K562 (cell line): ENCODE measurements around the gene DPEP2NB. TPM values are rescaled to one million over a fixed set of nuclear protein-coding genes. Genes with fewer than 3 reads are reported as not detected.
"Not testable (repeated sequence)": the region's sequence is repeated elsewhere in the genome, so short reads cannot be mapped to it uniquely, and the experiment has no call there.

Experiments
- ATAC-seq: fragments of 200-7000 bp; cut with Tn5 transposase; 3 replicates; pipeline ENCODE4 v1.9.1; 2020; ENCODE audit warnings: moderate library complexity
- BruUV-seq: library from RNA; stranded (reverse); fragments of 400-500 nt; replicated peaks from 2 replicates; lab custom pipeline; 2021; lab: Mats Ljungman, UMichigan
- CTCF ChIA-PET: fragments of 300-600 bp; formaldehyde crosslinking; extraction: SDS; loops from one replicate; lab custom pipeline; 2021; ENCODE audit warnings: low intra/inter-chr PET ratio; lab: Yijun Ruan, JAX
- POLR2A ChIA-PET: fragments of 300-600, 350-650 bp; sonication (Branson Sonifier 250); formaldehyde crosslinking; extraction: SDS; loops from one replicate; lab custom pipeline; 2021; ENCODE audit warnings: antibody characterized with exemption, inconsistent platforms; lab: Yijun Ruan, JAX
- DNase-seq, 4 experiments: peaks; one replicate each; pipeline versions ENCODE4 v3.0.0 to v3.0.0-alpha.2; 2011 to 2018; ENCODE audit warnings: low spot score in 3 of 4, mixed read lengths in 3 of 4; ENCODE audit errors: extremely low read depth in 1 of 4
- FAIRE-seq: peaks from 2 replicates; lab custom pipeline; 2011; peaks lifted over from hg19 to GRCh38; lab: Jason Lieb, UNC
- H2AFZ ChIP-seq: 2 replicates; pipeline ENCODE4 v1.6.0; 2011; ENCODE audit warnings: low read depth, low read length, control low read depth, inconsistent platforms
- H3K27ac ChIP-seq: fragments of 200-600 bp; 3 replicates; pipeline ENCODE4 v1.8.0; 2011; ENCODE audit warnings: low read depth, mild to moderate bottlenecking, control low read depth, inconsistent platforms, low read length, moderate library complexity, mixed read lengths; ENCODE audit errors: extremely low read depth
- H3K27me3 ChIP-seq, 2 experiments: fragments of 300-600 bp in 1 of 2; 2 replicates in 1 of 2; 3 replicates in 1 of 2; pipeline versions ENCODE4 v1.6.0 to v1.8.0; 2011; ENCODE audit warnings: inconsistent platforms in 2 of 2, low read length in 2 of 2, mild to moderate bottlenecking in 1 of 2, mixed read lengths in 1 of 2, moderate library complexity in 1 of 2; ENCODE audit not compliant: control insufficient read depth in 2 of 2, insufficient read depth in 2 of 2
- H3K36me3 ChIP-seq: fragments of 300-600 bp; 3 replicates; pipeline ENCODE4 v1.8.0; 2011; ENCODE audit warnings: mild to moderate bottlenecking, low read length, inconsistent platforms; ENCODE audit not compliant: control insufficient read depth, insufficient read depth
- H3K4me1 ChIP-seq, 2 experiments: fragments of 200-600 bp in 1 of 2; replicated peaks in 1 of 2; 2 replicates in 1 of 2; 3 replicates in 1 of 2; pipeline versions ENCODE4 v1.5.1 to v1.8.0; 2011; ENCODE audit warnings: inconsistent platforms in 2 of 2, low read length in 2 of 2, mild to moderate bottlenecking in 1 of 2, mixed read lengths in 1 of 2, moderate library complexity in 1 of 2; ENCODE audit not compliant: control insufficient read depth in 2 of 2, insufficient read depth in 2 of 2
- H3K4me2 ChIP-seq: 2 replicates; pipeline ENCODE4 v1.6.1; 2011; ENCODE audit warnings: low read length, control low read depth, inconsistent platforms, mixed read lengths; ENCODE audit not compliant: insufficient read depth
- H3K4me3 ChIP-seq: fragments of 200-600 bp; sonication (generic), shearing (Covaris generic); 2 replicates; pipeline ENCODE4 v1.5.1; 2016; ENCODE audit warnings: control low read depth, inconsistent platforms
- H3K79me2 ChIP-seq: fragments of 200-600 bp; 3 replicates; pipeline ENCODE4 v1.8.0; 2011; ENCODE audit warnings: low read length, inconsistent platforms; ENCODE audit not compliant: control insufficient read depth, insufficient read depth
- H3K9ac ChIP-seq, 2 experiments: 2 replicates each; pipeline versions ENCODE4 v1.6.0 to v1.6.1; 2011; ENCODE audit warnings: low read depth in 2 of 2, low read length in 2 of 2, control low read depth in 1 of 2, inconsistent platforms in 1 of 2, mild to moderate bottlenecking in 1 of 2, mixed read lengths in 1 of 2; ENCODE audit not compliant: insufficient read depth in 1 of 2
- H3K9me1 ChIP-seq: one replicate; pipeline ENCODE4 v1.6.0; 2011; ENCODE audit warnings: inconsistent platforms, mild to moderate bottlenecking, low read length, moderate library complexity; ENCODE audit not compliant: control insufficient read depth, insufficient read depth
- H3K9me3 ChIP-seq: replicated peaks from 2 replicates; pipeline ENCODE4 v1.5.1; 2011; ENCODE audit warnings: low read depth, low read length, inconsistent platforms; ENCODE audit not compliant: control insufficient read depth, insufficient read depth
- H4K20me1 ChIP-seq: replicated peaks from 2 replicates; pipeline ENCODE4 v1.6.1; 2011; ENCODE audit warnings: low read length, inconsistent platforms, mixed read lengths; ENCODE audit not compliant: control insufficient read depth, insufficient read depth
- HDGF ChIP-seq: fragments of 450-650 bp; IDR thresholded peaks from 2 replicates; pipeline ENCODE4 v1.6.1; 2016
- ZBTB9 ChIP-seq: fragments of 450-650 bp; formaldehyde crosslinking; IDR thresholded peaks from 2 replicates; pipeline ENCODE4 v1.4.0; 2020; ENCODE audit warnings: mild to moderate bottlenecking, moderate library complexity
- ZNF766 ChIP-seq: fragments of 200-800 bp; sonication (Bioruptor generic); conservative IDR thresholded peaks from 2 replicates; pipeline ENCODE4 v1.6.1; 2016; ENCODE audit warnings: missing genetic modification characterization, missing compliant biosample characterization
- WGBS: fragments of 100-300 bp; shearing (Covaris generic); methylation state at CpG from one replicate; pipeline ENCODE4 v1.1.6; 2016; ENCODE audit warnings: low coverage, mixed read lengths; ENCODE audit not compliant: insufficient coverage; ENCODE audit errors: missing lambda C conversion rate; 5-methylcytosine and 5-hydroxymethylcytosine counted together
- in situ Hi-C: fragments of 300-500 bp; cut with MboI; formaldehyde crosslinking; loops from 4 replicates; pipeline ENCODE4 v1.15.0; 2018; ENCODE audit warnings: inconsistent platforms, mixed read lengths
- intact Hi-C: fragments of 100-400 bp; cut with micrococcal nuclease; formaldehyde crosslinking; loops from 2 replicates; pipeline ENCODE4 v1.14.2; 2022
- polyA plus RNA-seq, 8 experiments: library from polyadenylated mRNA; depleted of rRNA in 4 of 8; stranded (reverse) in 5 of 8; unstranded in 3 of 8; fragments of >200 nt; fragmentation: Nextera tagmentation in 2 of 8; fragmentation: Illumina TruSeq in 1 of 8; extraction: Ambion mirVana in 2 of 8; extraction: Trizol in 1 of 8; gene quantifications; 2 replicates each; pipeline versions ENCODE4 v1.2.1 to v1.2.3, GENCODE V29; 2011 to 2014; ENCODE audit warnings: inconsistent platforms in 1 of 8, missing spikeins in 1 of 8
- total RNA-seq, 7 experiments: library from RNA; depleted of rRNA in 6 of 7; stranded (reverse); fragments of >200 nt in 6 of 7; fragmentation: Illumina TruSeq in 2 of 7; extraction: Trizol in 2 of 7; gene quantifications; 2 replicates each; pipeline versions ENCODE4 v1.2.1 to v1.2.3, GENCODE V29; 2011 to 2021; ENCODE audit warnings: low replicate concordance in 1 of 7

The DPEP2NB gene
- total and polyA plus RNA-seq, 9 of the 15 experiments (the other 6 are each of a cell fraction or from before 2014, with no cell fraction given), result not detected

- ATAC-seq (peak; percentile 31), DNase-seq (peak in 2 of 4 experiments; percentile 19 to 47)
- H3K4me3 ChIP-seq, result 0 out of 2 replicates have a peak overlapping the region, but pooled peaks have one; percentile 3
These were observed 21.7 kb downstream of the DPEP2NB start for GRCh38 chr16:67994040-67994408.

More at GRCh38 chr16:67994040-67994408, 21.7 kb downstream of the DPEP2NB start:
- H3K79me2 ChIP-seq, intact Hi-C loops, H3K9me3 ChIP-seq, H4K20me1 ChIP-seq, H3K9me1 ChIP-seq, H3K36me3 ChIP-seq, H3K27me3 ChIP-seq: not testable (repeated sequence)
- BruUV-seq, result TSS peak; percentile 62
- peaks cover 16 to 38% of the 10 kb centered on the region in 2 experiments for H3K4me1 ChIP-seq
- ChIA-PET CTCF (interaction anchor here (0.9 to 2.1 kb wide), 4 partner anchors 9 to 235 kb away, joined by 3 to 18 read pairs (median 10); no protein-coding TSS in a partner anchor), POLR2A (interaction anchor here (1.0 to 1.4 kb wide), 3 partner anchors 8 to 20 kb away, joined by 3 to 4 read pairs (median 3); no protein-coding TSS in a partner anchor)
- peak overlapping the region; percentile 89 for H3K27ac ChIP-seq
- peak; percentile 76 for FAIRE-seq
- peak overlapping the region; percentile 91 for H2AFZ ChIP-seq
- H3K9ac ChIP-seq, result peak overlapping the region; percentile 71 to 87; a peak in 3 of 4 replicates
- H3K4me2 ChIP-seq, result peak overlapping the region; percentile 62
- in situ Hi-C loops, result loop anchor here (10.0 kb wide), 1 partner anchor 321 kb away; the partner anchor contains the start of genes PRMT7 and SLC7A6OS
- TF ChIP-seq ZBTB9 (CRISPR knock-in tag) (peak; percentile 96), ZNF766 (0 out of 2 replicates have a peak, but pooled peaks have one; percentile 18), HDGF (0 out of 2 replicates have a peak, but pooled peaks have one; percentile 23)
- WGBS, result 0% methylated on average over 2 of the region's 6 CpGs
